Measurements from ENCODE around the gene WWOX.

The WWOX gene

DNA sequence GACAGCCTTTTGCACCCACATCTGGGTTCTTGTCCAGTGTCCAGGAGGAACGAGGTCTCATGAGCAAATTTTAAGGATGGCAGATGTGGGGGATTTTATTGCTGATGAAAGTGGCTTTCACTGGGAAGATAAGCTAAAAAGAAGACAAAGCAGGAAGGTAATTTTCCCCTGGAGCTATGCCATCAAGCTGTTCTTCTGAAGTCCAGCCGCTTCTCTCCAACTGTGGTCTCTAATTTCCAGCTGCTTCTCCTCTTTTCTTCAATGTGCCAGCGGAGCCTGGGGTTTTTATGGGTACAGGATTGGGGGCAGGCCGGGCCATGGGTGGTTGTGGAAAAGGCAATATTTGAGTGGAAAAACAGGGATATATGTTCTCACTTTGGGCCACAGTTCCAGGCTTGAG is 430.8 kb downstream of the WWOX start:
- H3K9ac ChIP-seq (ENCODE audit: insufficient read length): no peak overlapping the region
- TF ChIP-seq EZH2 (IDR thresholded peaks at IDR 0.05) (no peak), FOXP2 (optimal IDR thresholded peaks at IDR 0.05; ENCODE audit: control extremely low read depth, extremely low read length, insufficient read depth) (no peak), POLR2AphosphoS5 (IDR thresholded peaks at IDR 0.05; ENCODE audit: borderline replicate concordance, low read depth, low read length) (no peak)
- no peaks in the 10 kb centered on the region for H3K36me3 ChIP-seq (ENCODE audit: insufficient read depth, low read length)
- H3K4me3 ChIP-seq: no peak overlapping the region
- no peak overlapping the region for H3K27ac ChIP-seq
- no peaks in the 10 kb centered on the region for H3K9me3 ChIP-seq (ENCODE audit: low read depth, low read length)
- DNase-seq (ENCODE audit: low read depth, low spot score): no peak

DNA sequence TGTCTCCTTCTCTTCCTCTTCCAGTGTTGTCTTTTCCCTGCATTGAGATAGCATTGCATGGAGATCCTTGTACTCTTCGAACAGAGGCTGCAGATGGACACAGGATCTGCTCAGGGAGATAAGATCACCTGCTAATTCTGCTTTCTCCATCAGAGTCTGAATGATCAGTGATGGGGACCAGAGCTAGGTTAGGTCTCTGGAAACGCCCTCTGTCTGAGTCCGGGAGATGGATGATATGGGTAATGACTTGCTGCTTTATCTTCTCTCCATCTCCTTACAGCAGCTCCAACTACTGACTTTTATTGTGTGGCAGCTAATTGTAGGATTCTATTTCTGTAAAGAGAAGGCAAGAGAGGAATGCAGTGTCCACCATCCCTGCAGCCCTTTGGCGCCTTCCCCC is 435.6 kb downstream of the WWOX start:
- H3K9ac ChIP-seq (ENCODE audit: insufficient read length): no peak overlapping the region
- DNase-seq (ENCODE audit: low read depth, low spot score): no peak
- no peak overlapping the region for H3K27ac ChIP-seq
- no peaks in the 10 kb centered on the region for H3K36me3 ChIP-seq (ENCODE audit: insufficient read depth, low read length)
- H3K4me3 ChIP-seq: no peak overlapping the region
- TF ChIP-seq FOXP2 (optimal IDR thresholded peaks at IDR 0.05; ENCODE audit: control extremely low read depth, extremely low read length, insufficient read depth) (no peak), POLR2AphosphoS5 (IDR thresholded peaks at IDR 0.05; ENCODE audit: borderline replicate concordance, low read depth, low read length) (no peak), EZH2 (IDR thresholded peaks at IDR 0.05) (no peak)
- no peaks in the 10 kb centered on the region for H3K9me3 ChIP-seq (ENCODE audit: low read depth, low read length)

DNA sequence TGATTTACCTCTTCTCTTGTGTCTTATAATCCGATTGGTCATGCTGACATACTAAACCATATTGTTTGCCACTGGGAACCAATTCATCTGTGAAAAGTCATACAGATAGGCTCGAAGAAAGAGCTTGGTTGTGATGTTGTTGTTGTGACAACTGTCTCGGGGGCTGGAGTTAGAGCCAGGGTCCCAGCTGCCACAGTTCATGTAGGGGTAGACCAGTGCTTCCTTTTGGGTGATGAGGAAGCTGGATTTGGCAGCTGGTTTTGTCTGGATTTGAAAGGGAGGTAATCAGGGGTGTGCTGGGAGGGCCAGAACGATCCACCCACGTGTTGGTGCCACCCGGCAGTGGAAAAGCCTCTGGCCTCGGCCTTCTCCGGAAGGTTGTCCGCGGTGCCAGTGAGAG is 438.1 kb downstream of the WWOX start:
- no peaks in the 10 kb centered on the region for H3K9me3 ChIP-seq (ENCODE audit: low read depth, low read length)
- DNase-seq (ENCODE audit: low read depth, low spot score): no peak
- no peak overlapping the region for H3K4me3 ChIP-seq
- TF ChIP-seq POLR2AphosphoS5 (IDR thresholded peaks at IDR 0.05; ENCODE audit: borderline replicate concordance, low read depth, low read length) (no peak), EZH2 (IDR thresholded peaks at IDR 0.05) (no peak)
- H3K36me3 ChIP-seq (ENCODE audit: insufficient read depth, low read length): no peaks in the 10 kb centered on the region
- no peak overlapping the region for H3K27ac ChIP-seq
- H3K9ac ChIP-seq (ENCODE audit: insufficient read length): no peak overlapping the region

DNA sequence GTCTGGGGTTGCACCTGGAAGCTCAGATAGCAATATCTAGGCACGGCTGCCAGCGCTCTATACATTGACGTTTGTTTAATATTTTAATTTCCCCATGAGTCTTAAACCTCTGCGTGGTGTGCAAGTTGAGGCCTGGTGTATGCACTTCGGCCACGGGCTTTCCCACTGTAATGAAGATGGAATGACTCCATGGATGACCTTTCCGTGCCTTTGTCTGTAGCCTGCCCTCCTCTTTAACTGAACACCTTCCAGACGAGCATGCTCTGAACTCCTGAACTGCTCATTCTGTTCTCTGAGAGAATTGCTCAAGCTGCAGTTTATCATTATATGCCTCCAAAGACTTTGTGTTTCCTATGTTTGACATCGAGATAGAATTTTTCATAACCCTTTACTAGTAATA is 438.8 kb downstream of the WWOX start:
- H3K9ac ChIP-seq (ENCODE audit: insufficient read length): no peak overlapping the region
- H3K4me3 ChIP-seq: no peak overlapping the region
- no peak overlapping the region for H3K27ac ChIP-seq
- no peak for TF ChIP-seq POLR2AphosphoS5 (IDR thresholded peaks at IDR 0.05; ENCODE audit: borderline replicate concordance, low read depth, low read length)
- TF ChIP-seq EZH2 (IDR thresholded peaks at IDR 0.05): no peak
- no peak for TF ChIP-seq FOXP2 (optimal IDR thresholded peaks at IDR 0.05; ENCODE audit: control extremely low read depth, extremely low read length, insufficient read depth)
- H3K36me3 ChIP-seq (ENCODE audit: insufficient read depth, low read length): no peaks in the 10 kb centered on the region
- H3K9me3 ChIP-seq (ENCODE audit: low read depth, low read length): no peaks in the 10 kb centered on the region
- DNase-seq (ENCODE audit: low read depth, low spot score): no peak

DNA sequence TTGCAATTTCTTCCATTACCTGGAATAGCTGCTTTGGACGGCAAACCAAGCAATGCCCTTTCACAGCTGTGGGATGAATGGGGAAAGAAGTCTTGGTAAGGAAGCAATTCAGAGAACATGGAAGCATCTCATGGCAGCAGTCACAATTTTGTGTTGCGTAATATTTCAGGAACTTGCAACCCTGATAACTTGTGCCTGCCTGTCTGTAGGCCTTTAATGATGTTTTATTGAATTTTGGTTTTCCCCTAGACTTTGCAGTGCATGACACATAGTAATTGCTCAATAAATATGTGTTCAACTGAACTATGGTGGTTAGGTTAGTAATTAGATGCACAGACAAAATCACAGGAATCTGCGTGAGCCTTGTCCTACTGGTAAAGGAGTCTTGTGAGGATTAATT is 439.5 kb downstream of the WWOX start:
- no peaks in the 10 kb centered on the region for H3K9me3 ChIP-seq (ENCODE audit: low read depth, low read length)
- TF ChIP-seq POLR2AphosphoS5 (IDR thresholded peaks at IDR 0.05; ENCODE audit: borderline replicate concordance, low read depth, low read length): no peak
- no peak for TF ChIP-seq EZH2 (IDR thresholded peaks at IDR 0.05)
- no peak for TF ChIP-seq FOXP2 (optimal IDR thresholded peaks at IDR 0.05; ENCODE audit: control extremely low read depth, extremely low read length, insufficient read depth)
- DNase-seq (ENCODE audit: low read depth, low spot score): no peak
- no peak overlapping the region for H3K27ac ChIP-seq
- no peak overlapping the region for H3K4me3 ChIP-seq
- H3K36me3 ChIP-seq (ENCODE audit: insufficient read depth, low read length): no peaks in the 10 kb centered on the region
- no peak overlapping the region for H3K9ac ChIP-seq (ENCODE audit: insufficient read length)

DNA sequence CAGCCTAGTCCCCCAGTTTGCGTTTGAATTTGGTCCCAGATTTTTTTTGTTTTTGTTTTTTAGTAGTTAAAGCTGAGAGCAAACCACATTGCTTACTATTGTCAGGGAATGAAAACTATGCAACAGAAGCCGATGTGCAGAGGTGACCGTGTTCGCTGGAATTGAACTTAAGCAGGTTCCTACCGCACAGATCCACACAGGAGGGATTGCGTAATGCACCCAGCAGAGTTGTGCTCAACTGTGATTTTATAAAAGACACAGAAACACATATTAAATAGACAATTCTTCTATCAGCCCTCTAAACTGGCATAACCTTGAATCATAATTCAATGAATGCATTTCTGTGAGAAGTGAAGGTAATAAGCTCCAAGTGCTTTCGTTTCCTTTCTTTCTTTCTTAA is 443.0 kb downstream of the WWOX start:
- Histone ChIP-seq H3K27ac (no peak overlapping the region), H3K36me3 (ENCODE audit: insufficient read depth, low read length) (no peaks in the 10 kb centered on the region), H3K9me3 (ENCODE audit: low read depth, low read length) (no peaks in the 10 kb centered on the region), H3K4me3 (no peak overlapping the region), H3K9ac (ENCODE audit: insufficient read length) (no peak overlapping the region)
- no peak for TF ChIP-seq POLR2AphosphoS5 (IDR thresholded peaks at IDR 0.05; ENCODE audit: borderline replicate concordance, low read depth, low read length)
- no peak for TF ChIP-seq EZH2 (IDR thresholded peaks at IDR 0.05)
- TF ChIP-seq FOXP2 (optimal IDR thresholded peaks at IDR 0.05; ENCODE audit: control extremely low read depth, extremely low read length, insufficient read depth): no peak
- no peak for DNase-seq (ENCODE audit: low read depth, low spot score)

DNA sequence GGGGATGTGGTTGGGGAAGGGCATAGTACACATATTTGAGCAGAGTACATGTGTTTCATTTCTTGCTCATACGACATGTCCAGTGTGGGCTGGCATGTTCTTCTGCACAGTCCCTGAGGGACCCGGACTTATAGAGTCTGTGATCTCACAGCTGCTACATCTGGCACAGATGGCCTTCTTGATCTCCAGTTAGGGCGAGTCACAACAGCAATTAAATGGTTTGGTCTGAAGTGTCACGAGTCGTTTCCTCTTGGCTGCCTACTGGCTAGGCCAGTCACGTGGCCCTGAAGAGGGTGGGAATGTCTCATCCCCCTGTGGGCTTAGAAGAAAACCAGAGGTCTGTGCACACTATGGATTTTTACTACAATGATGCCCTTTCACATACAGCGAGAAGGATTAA is 443.6 kb downstream of the WWOX start:
- Histone ChIP-seq H3K27ac (no peak overlapping the region), H3K4me3 (no peak overlapping the region), H3K36me3 (ENCODE audit: insufficient read depth, low read length) (no peaks in the 10 kb centered on the region), H3K9ac (ENCODE audit: insufficient read length) (no peak overlapping the region), H3K9me3 (ENCODE audit: low read depth, low read length) (no peaks in the 10 kb centered on the region)
- DNase-seq (ENCODE audit: low read depth, low spot score): no peak
- TF ChIP-seq FOXP2 (optimal IDR thresholded peaks at IDR 0.05; ENCODE audit: control extremely low read depth, extremely low read length, insufficient read depth) (no peak), POLR2AphosphoS5 (IDR thresholded peaks at IDR 0.05; ENCODE audit: borderline replicate concordance, low read depth, low read length) (no peak), EZH2 (IDR thresholded peaks at IDR 0.05) (no peak)

DNA sequence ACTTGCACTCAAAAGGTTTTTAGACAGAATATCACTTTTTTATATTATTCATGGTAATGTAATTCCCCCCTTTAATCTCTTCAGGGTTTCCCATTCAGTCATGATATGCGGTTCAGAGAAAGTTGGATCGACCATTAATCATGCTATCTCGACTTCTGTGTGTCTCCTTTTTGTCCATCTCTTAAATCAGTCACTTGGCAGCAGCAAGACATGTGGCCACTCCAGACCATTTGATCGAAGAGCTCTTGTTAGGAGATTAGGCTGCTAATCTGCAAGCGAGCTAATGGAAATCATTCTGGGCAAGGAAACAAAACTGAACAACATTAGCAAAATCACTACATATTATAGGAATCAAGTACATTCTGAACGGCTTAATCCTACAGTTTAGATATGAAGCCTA is 449.9 kb downstream of the WWOX start:
- Histone ChIP-seq H3K9me3 (ENCODE audit: low read depth, low read length) (no peaks in the 10 kb centered on the region), H3K4me3 (no peak overlapping the region), H3K27ac (no peak overlapping the region), H3K9ac (ENCODE audit: insufficient read length) (no peak overlapping the region), H3K36me3 (ENCODE audit: insufficient read depth, low read length) (no peaks in the 10 kb centered on the region)
- no peak for DNase-seq (ENCODE audit: low read depth, low spot score)
- no peak for TF ChIP-seq EZH2 (IDR thresholded peaks at IDR 0.05)
- TF ChIP-seq POLR2AphosphoS5 (IDR thresholded peaks at IDR 0.05; ENCODE audit: borderline replicate concordance, low read depth, low read length): no peak
- TF ChIP-seq FOXP2 (optimal IDR thresholded peaks at IDR 0.05; ENCODE audit: control extremely low read depth, extremely low read length, insufficient read depth): no peak

DNA sequence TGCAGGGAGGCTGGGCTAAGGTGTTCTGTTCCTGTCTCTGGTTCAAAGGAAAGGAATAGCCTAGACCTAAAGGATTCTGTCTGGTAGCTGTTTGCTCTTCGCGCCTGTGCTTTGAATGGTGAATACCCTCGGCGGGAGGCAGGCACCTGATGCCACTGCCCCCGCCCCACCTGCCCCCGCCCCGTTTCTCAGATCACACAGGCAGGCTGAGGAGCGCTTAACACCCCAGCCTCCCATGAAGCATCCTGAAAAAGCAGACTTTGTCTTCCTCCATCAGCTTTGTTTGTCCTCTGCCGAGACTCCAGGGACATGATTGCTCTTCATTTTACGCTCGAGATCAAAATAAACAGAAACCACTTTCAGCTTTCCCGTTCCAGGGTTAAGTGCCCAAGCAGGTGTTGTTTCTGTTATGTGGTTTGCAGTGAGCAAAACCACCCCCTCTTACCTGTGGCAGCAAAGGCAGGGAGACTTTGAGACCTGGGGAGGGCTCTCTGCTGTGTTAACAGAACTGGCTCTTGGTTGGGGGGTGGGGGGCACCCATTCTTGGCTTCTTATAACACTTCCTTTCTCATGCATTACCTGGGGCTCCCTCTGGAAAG is 452.1 kb downstream of the WWOX start:
- no peaks in the 10 kb centered on the region for H3K9me3 ChIP-seq (ENCODE audit: low read depth, low read length)
- TF ChIP-seq FOXP2 (optimal IDR thresholded peaks at IDR 0.05; ENCODE audit: control extremely low read depth, extremely low read length, insufficient read depth): no peak
- TF ChIP-seq EZH2 (IDR thresholded peaks at IDR 0.05): no peak
- no peak for TF ChIP-seq POLR2AphosphoS5 (IDR thresholded peaks at IDR 0.05; ENCODE audit: borderline replicate concordance, low read depth, low read length)
- H3K9ac ChIP-seq (ENCODE audit: insufficient read length): no peak overlapping the region
- H3K27ac ChIP-seq: no peak overlapping the region
- no peak for DNase-seq (ENCODE audit: low read depth, low spot score)
- H3K4me3 ChIP-seq: no peak overlapping the region
- no peaks in the 10 kb centered on the region for H3K36me3 ChIP-seq (ENCODE audit: insufficient read depth, low read length)

Measured in SK-N-MC (cell line).